Adrenal gland (tissue), 12 donors: ENCODE measurements around the gene NFKBIE. TPM values are rescaled to one million over a fixed set of nuclear protein-coding genes. Genes with fewer than 3 reads are reported as not detected.

Experiments used
- DNase-seq, 7 donors: peaks; one replicate each; pipeline ENCODE4 v3.0.0-alpha.2; 2019 to 2020
- H3K27ac ChIP-seq, 5 donors: fragments of 200-600 bp; sonication (generic) in 4 of 5; 1 replicate in 3 of 5; 2 replicates in 2 of 5; pipeline versions ENCODE4 v1.5.1 to v1.8.0; 2016 to 2020; ENCODE audit warnings: mild to moderate bottlenecking in 1 of 5
- H3K27me3 ChIP-seq: fragments of 200-600 bp; 2 replicates; pipeline ENCODE4 v1.8.0; 2021
- H3K36me3 ChIP-seq, 2 donors: fragments of 200-600 bp; replicated peaks in 1 of 2; 1 replicate in 1 of 2; 2 replicates in 1 of 2; pipeline versions ENCODE4 v1.5.1 to v1.8.0; 2018 to 2022
- H3K4me1 ChIP-seq, 2 donors: fragments of 200-600 bp; replicated peaks in 1 of 2; 1 replicate in 1 of 2; 2 replicates in 1 of 2; pipeline versions ENCODE4 v1.5.1 to v1.8.0; 2018 to 2021
- H3K4me3 ChIP-seq, 4 donors: fragments of 200-600 bp; sonication (generic) in 3 of 4; one replicate each; pipeline ENCODE4 v1.5.1; 2016 to 2018
- H3K9me3 ChIP-seq, 3 donors: fragments of 200-600 bp; sonication (generic) in 1 of 3; replicated peaks in 1 of 3; 1 replicate in 2 of 3; 2 replicates in 1 of 3; pipeline versions ENCODE4 v1.5.1 to v1.8.0; 2016 to 2021
- CTCF ChIP-seq, 6 experiments: fragments of 450-650 bp in 4 of 6; fragments of 200-600 bp in 2 of 6; sonication (generic) in 1 of 6; IDR thresholded peaks; 1 replicate in 5 of 6; 2 replicates in 1 of 6; pipeline versions ENCODE4 v1.5.1 to v1.8.0; 2016 to 2021; ENCODE audit warnings: antibody characterized with exemption in 6 of 6, mild to moderate bottlenecking in 2 of 6, moderate library complexity in 1 of 6
- POLR2A ChIP-seq, 2 donors: fragments of 450-650 bp; IDR thresholded peaks; one replicate each; pipeline ENCODE4 v1.6.1; 2017; ENCODE audit warnings: antibody characterized with exemption in 2 of 2, mild to moderate bottlenecking in 2 of 2, moderate library complexity in 1 of 2
- WGBS, 4 donors: extraction: QIAGEN DNeasy Blood & Tissue Kit in 2 of 4; methylation state at CpG; one replicate each; pipeline versions ENCODE4 v1.1.5 to v1.1.7; 2013 to 2017; 5-methylcytosine and 5-hydroxymethylcytosine counted together
- intact Hi-C, 2 donors: fragments of 100-400 bp; cut with DNase I; formaldehyde crosslinking; loops; one replicate each; pipeline versions ENCODE4 v1.14.1 to v1.15.0; 2022 to 2023
- polyA plus RNA-seq, 3 donors: library from polyadenylated mRNA; stranded (reverse); fragments of 200-250 nt in 2 of 3; fragments of 350-450 nt in 1 of 3; fragmentation: Illumina TruSeq in 1 of 3; extraction: RNeasy Lipid Tissue Mini Kit (QIAGEN cat#74804) in 1 of 3; gene quantifications; one replicate each; pipeline ENCODE4 v1.2.3, GENCODE V29; 2013 to 2014
- total RNA-seq, 9 donors: library from RNA; depleted of rRNA in 4 of 9; stranded (reverse); fragments of >200 nt in 4 of 9; fragments of 120-200 nt in 1 of 9; fragmentation: NEBNext Ultra II Directional in 1 of 9; extraction: Animal tissue kit (Norgen Biotek cat#: 25700) in 1 of 9; gene quantifications; one replicate each; pipeline versions ENCODE4 v1.1.0 to v1.2.4, GENCODE V29; 2013 to 2023
- donor health status: healthy with polysubstance abuse.
- donor health status: Bipolar disorder and iron deficiency.
- donor health status: DM: yes; HTN: yes; CAD: no.
- donor health status: DM: no; HTN: no; CAD: no.
- donor health status: DM: no; HTN: no; CAD: no.
- donor health status: DM: yes; HTN: yes; CAD: no.

The NFKBIE gene
- total and polyA plus RNA-seq, 12 donors, result 4.8 to 31.2 (median 10.4) TPM

GRCh38 chr6:44294832-44295791 lies 29.8 kb upstream of the NFKBIE start:
- Histone ChIP-seq H3K4me3 (no peak overlapping the region), H3K4me1 (peaks cover 8 to 13% of the 10 kb centered on the region in 2 donors), H3K27me3 (peaks cover 17% of the 10 kb centered on the region), H3K36me3 (no peaks in the 10 kb centered on the region), H3K9me3 (no peaks in the 10 kb centered on the region), H3K27ac (no peak overlapping the region)
- no peak for TF ChIP-seq CTCF (IDR thresholded peaks at IDR 0.05)
- no peak for TF ChIP-seq POLR2A (IDR thresholded peaks at IDR 0.05)
- intact Hi-C loops, result no loop called here
- DNase-seq, result no peak
- WGBS, 4 donors, result 65 to 74% (median 67%) methylated on average over 4 to 7 of the region's 7 CpGs

GRCh38 chr6:44292661-44293365 lies 27.5 kb upstream of the NFKBIE start:
- Histone ChIP-seq H3K4me1 (peaks cover 8 to 9% of the 10 kb centered on the region in 2 donors), H3K4me3 (no peak overlapping the region), H3K27me3 (peaks cover 21% of the 10 kb centered on the region), H3K36me3 (no peaks in the 10 kb centered on the region), H3K27ac (no peak overlapping the region), H3K9me3 (no peaks in the 10 kb centered on the region)
- 61 to 85% (median 68%) methylated on average over 4 of the region's 4 CpGs for WGBS, 4 donors
- intact Hi-C loops, result no loop called here
- TF ChIP-seq CTCF (IDR thresholded peaks at IDR 0.05) (no peak), POLR2A (IDR thresholded peaks at IDR 0.05) (no peak)
- DNase-seq, result no peak

GRCh38 chr6:44291841-44292240 lies 26.5 kb upstream of the NFKBIE start:
- no peak for DNase-seq
- intact Hi-C loops, result no loop called here

More at GRCh38 chr6:44291841-44292240, 26.5 kb upstream of the NFKBIE start:
- Histone ChIP-seq H3K4me1 (no peaks in the 10 kb centered on the region), H3K9me3 (no peaks in the 10 kb centered on the region), H3K27ac (no peak overlapping the region), H3K27me3 (peaks cover 25% of the 10 kb centered on the region), H3K4me3 (no peak overlapping the region), H3K36me3 (no peaks in the 10 kb centered on the region)
- TF ChIP-seq CTCF (IDR thresholded peaks at IDR 0.05), result no peak
- TF ChIP-seq POLR2A (IDR thresholded peaks at IDR 0.05), result no peak
- 51 to 94% (median 70%) methylated on average over 2 to 4 of the region's 4 CpGs for WGBS, 4 donors
